B cell (primary cell): ENCODE results near the gene DNAAF5. TPM values are rescaled to one million over a fixed set of nuclear protein-coding genes. Genes with fewer than 3 reads are reported as not detected.

ENCODE experiments used
- ATAC-seq: fragments of 200-7000 bp; cut with Tn5 transposase; one replicate; pipeline ENCODE4 v1.10.0; 2021; ENCODE audit warnings: low read depth, mild to moderate bottlenecking, moderate number of reproducible peaks, moderate library complexity
- CTCF ChIA-PET: fragments of 350-600 bp; sonication (Branson Sonifier 250); formaldehyde crosslinking; loops from one replicate; lab custom pipeline; 2021; ENCODE audit warnings: antibody characterized with exemption, inconsistent platforms; lab: Charles Lee
- POLR2A ChIA-PET: fragments of 350-600 bp; sonication (Branson Sonifier 250); formaldehyde crosslinking; loops from one replicate; lab custom pipeline; 2021; ENCODE audit warnings: antibody characterized with exemption; lab: Charles Lee
- DNase-seq: peaks from one replicate; pipeline ENCODE4 v3.0.0; 2013
- H2AFZ ChIP-seq: 2 replicates; pipeline ENCODE4 v1.6.1; 2012; ENCODE audit warnings: mild to moderate bottlenecking, low read depth, low read length; ENCODE audit not compliant: insufficient read depth, poor library complexity, severe bottlenecking
- H3K27ac ChIP-seq, 2 donors: 1 replicate in 1 of 2; 2 replicates in 1 of 2; pipeline ENCODE4 v1.5.1; 2012 to 2013; ENCODE audit warnings: low read length in 2 of 2, mild to moderate bottlenecking in 2 of 2, moderate library complexity in 1 of 2
- H3K27me3 ChIP-seq, 4 experiments: fragments of 200-600 bp in 1 of 4; sonication (generic) in 1 of 4; replicated peaks in 1 of 4; 1 replicate in 2 of 4; 2 replicates in 2 of 4; pipeline versions ENCODE4 v1.6.1 to v1.7.0; 2013 to 2016; ENCODE audit warnings: low read length in 3 of 4, mild to moderate bottlenecking in 2 of 4, mixed read lengths in 1 of 4, moderate library complexity in 1 of 4; ENCODE audit not compliant: insufficient read depth in 4 of 4, control insufficient read depth in 3 of 4; ENCODE audit errors: control extremely low read depth in 1 of 4
- H3K36me3 ChIP-seq, 2 experiments: replicated peaks in 1 of 2; 1 replicate in 1 of 2; 2 replicates in 1 of 2; pipeline versions ENCODE4 v1.6.1 to v1.7.1; 2013; ENCODE audit warnings: low read length in 1 of 2; ENCODE audit not compliant: insufficient read depth in 2 of 2, control insufficient read depth in 1 of 2; ENCODE audit errors: control extremely low read depth in 1 of 2, extremely low read depth in 1 of 2
- H3K4me1 ChIP-seq, 2 donors: fragments of 200-600 bp in 1 of 2; sonication (generic) in 1 of 2; 1 replicate in 1 of 2; 2 replicates in 1 of 2; pipeline versions ENCODE4 v1.5.1 to v1.6.1; 2013 to 2017; ENCODE audit warnings: low read length in 2 of 2; ENCODE audit not compliant: control insufficient read depth in 2 of 2, insufficient read depth in 2 of 2
- H3K4me2 ChIP-seq: replicated peaks from 2 replicates; pipeline ENCODE3; 2012; ENCODE audit warnings: mild to moderate bottlenecking, low read depth, low read length; ENCODE audit not compliant: poor library complexity, severe bottlenecking
- H3K4me3 ChIP-seq, 5 experiments: fragments of 200-600 bp in 1 of 5; sonication (generic) in 1 of 5; 1 replicate in 3 of 5; 2 replicates in 2 of 5; pipeline versions ENCODE4 v1.5.1 to v1.7.0; 2011 to 2016; ENCODE audit warnings: low read length in 4 of 5, mild to moderate bottlenecking in 4 of 5, low read depth in 2 of 5, control low read depth in 1 of 5, moderate library complexity in 1 of 5; ENCODE audit not compliant: insufficient read depth in 1 of 5; ENCODE audit errors: control extremely low read depth in 1 of 5, extremely low read depth in 1 of 5
- H3K79me2 ChIP-seq: fragments of 200-600 bp; sonication (generic); one replicate; pipeline ENCODE4 v1.6.0; 2016; ENCODE audit warnings: low read length; ENCODE audit not compliant: control insufficient read depth, insufficient read depth
- H3K9ac ChIP-seq: fragments of 200-600 bp; sonication (generic); 2 replicates; pipeline ENCODE4 v1.6.1; 2017; ENCODE audit warnings: mild to moderate bottlenecking, low read length, moderate library complexity
- H3K9me3 ChIP-seq, 3 donors: one replicate each; pipeline versions ENCODE4 v1.6.1 to v1.7.1; 2013; ENCODE audit warnings: low read length in 2 of 3; ENCODE audit not compliant: control insufficient read depth in 2 of 3, insufficient read depth in 1 of 3; ENCODE audit errors: control extremely low read depth in 1 of 3
- H4K20me1 ChIP-seq: 2 replicates; pipeline ENCODE4 v1.6.0; 2012; ENCODE audit warnings: mild to moderate bottlenecking, low read length; ENCODE audit not compliant: insufficient read depth, control insufficient read depth, poor library complexity, severe bottlenecking
- H3K27ac Mint-ChIP-seq: one replicate; pipeline ENCODE4 v1.8.0; 2021; ENCODE audit warnings: mixed read lengths
- H3K27me3 Mint-ChIP-seq: one replicate; pipeline ENCODE4 v1.8.0; 2021; ENCODE audit warnings: mixed read lengths
- H3K4me1 Mint-ChIP-seq: one replicate; pipeline ENCODE4 v1.8.0; 2021; ENCODE audit warnings: mixed read lengths
- H3K4me3 Mint-ChIP-seq: one replicate; pipeline ENCODE4 v1.8.0; 2021; ENCODE audit warnings: mixed read lengths
- H3K9me3 Mint-ChIP-seq: one replicate; pipeline ENCODE4 v1.8.0; 2022; ENCODE audit warnings: mixed read lengths; ENCODE audit not compliant: insufficient read depth
- EZH2 ChIP-seq: IDR thresholded peaks from 2 replicates; pipeline ENCODE4 v1.6.1; 2012; ENCODE audit warnings: borderline replicate concordance, low read depth, mild to moderate bottlenecking, moderate library complexity, low read length; ENCODE audit not compliant: insufficient read depth, poor library complexity, severe bottlenecking
- WGBS: methylation state at CpG from one replicate; pipeline ENCODE4 v1.1.5; 2013; ENCODE audit warnings: missing lambda C conversion rate; ENCODE audit not compliant: insufficient coverage; 5-methylcytosine and 5-hydroxymethylcytosine counted together
- intact Hi-C: fragments of 100-400 bp; cut with micrococcal nuclease; formaldehyde crosslinking; loops from one replicate; pipeline ENCODE4 v1.10.0; 2022
- polyA plus RNA-seq: library from polyadenylated mRNA; depleted of rRNA; stranded (reverse); fragments of >200 nt; gene quantifications from 2 replicates; pipeline ENCODE4 v1.2.3, GENCODE V29; 2012
- total RNA-seq, 2 donors: library from RNA; stranded (reverse); fragments of 120-200 nt in 1 of 2; gene quantifications; 1 replicate in 1 of 2; 2 replicates in 1 of 2; pipeline versions ENCODE4 v1.2.3 to v1.2.4, GENCODE V29; 2013 to 2022
- TF ChIP-seq, protein P1 (sequence below): fragments of 200-600 bp; IDR thresholded peaks from one replicate; pipeline ENCODE4 v1.8.0; 2022; ENCODE audit warnings: antibody characterized with exemption, mild to moderate bottlenecking

The DNAAF5 gene
- total and polyA plus RNA-seq, 2 donors (not counting 1 experiment from before 2014, with no cell fraction given), result 18.0 to 21.4 TPM

DNA sequence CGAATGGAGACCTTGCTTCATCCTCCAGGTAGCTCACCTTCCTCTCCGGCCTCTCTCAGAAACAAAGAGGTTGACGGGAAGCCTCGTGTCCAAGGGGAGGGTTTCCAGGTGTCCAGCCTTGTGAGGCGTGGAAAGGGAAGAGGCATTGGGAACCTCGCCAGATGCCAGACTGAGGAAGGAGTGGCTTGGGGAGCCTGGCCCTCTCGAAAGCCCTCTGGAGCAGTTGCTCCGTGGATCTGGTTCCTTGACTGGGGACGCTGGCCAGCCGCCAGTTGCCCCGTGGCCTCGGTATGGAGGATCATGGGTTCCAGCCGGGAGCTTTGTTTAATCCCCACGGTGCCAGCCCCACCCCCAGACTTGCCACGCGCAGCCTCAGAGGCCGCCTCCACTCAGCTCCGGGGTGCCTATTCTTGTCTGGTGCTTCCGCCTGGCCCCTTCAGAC is 75.5 kb downstream of the DNAAF5 start:
- H3K36me3 ChIP-seq, result no peaks in the 10 kb centered on the region
- ChIA-PET CTCF (no interaction called here), POLR2A (no interaction called here)
- no peak for ATAC-seq
- no peaks in the 10 kb centered on the region for H3K79me2 ChIP-seq
- H3K27me3 ChIP-seq, result no peaks in the 10 kb centered on the region
- H4K20me1 ChIP-seq, result no peaks in the 10 kb centered on the region
- H3K4me1 ChIP-seq, result no peaks in the 10 kb centered on the region
- H3K9me3 ChIP-seq, result no peaks in the 10 kb centered on the region
- H3K27ac ChIP-seq, result no peak overlapping the region
- Mint-ChIP-seq H3K27me3 (no peaks in the 10 kb centered on the region), H3K27ac (no peak overlapping the region), H3K4me3 (no peak overlapping the region), H3K4me1 (no peaks in the 10 kb centered on the region), H3K9me3 (no peaks in the 10 kb centered on the region)
- no peak overlapping the region for H3K4me2 ChIP-seq
- H3K9ac ChIP-seq, result no peak overlapping the region
- no peak for TF ChIP-seq EZH2
- TF ChIP-seq, protein P1, sequence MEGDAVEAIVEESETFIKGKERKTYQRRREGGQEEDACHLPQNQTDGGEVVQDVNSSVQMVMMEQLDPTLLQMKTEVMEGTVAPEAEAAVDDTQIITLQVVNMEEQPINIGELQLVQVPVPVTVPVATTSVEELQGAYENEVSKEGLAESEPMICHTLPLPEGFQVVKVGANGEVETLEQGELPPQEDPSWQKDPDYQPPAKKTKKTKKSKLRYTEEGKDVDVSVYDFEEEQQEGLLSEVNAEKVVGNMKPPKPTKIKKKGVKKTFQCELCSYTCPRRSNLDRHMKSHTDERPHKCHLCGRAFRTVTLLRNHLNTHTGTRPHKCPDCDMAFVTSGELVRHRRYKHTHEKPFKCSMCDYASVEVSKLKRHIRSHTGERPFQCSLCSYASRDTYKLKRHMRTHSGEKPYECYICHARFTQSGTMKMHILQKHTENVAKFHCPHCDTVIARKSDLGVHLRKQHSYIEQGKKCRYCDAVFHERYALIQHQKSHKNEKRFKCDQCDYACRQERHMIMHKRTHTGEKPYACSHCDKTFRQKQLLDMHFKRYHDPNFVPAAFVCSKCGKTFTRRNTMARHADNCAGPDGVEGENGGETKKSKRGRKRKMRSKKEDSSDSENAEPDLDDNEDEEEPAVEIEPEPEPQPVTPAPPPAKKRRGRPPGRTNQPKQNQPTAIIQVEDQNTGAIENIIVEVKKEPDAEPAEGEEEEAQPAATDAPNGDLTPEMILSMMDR, result no peak
- no peak overlapping the region for H2AFZ ChIP-seq
- intact Hi-C loops, result no loop called here
- DNase-seq, result no peak
- no peak overlapping the region for H3K4me3 ChIP-seq
- whole genome bisulfite sequencing, result 96% methylated on average over 17 of the region's 19 CpGs

DNA sequence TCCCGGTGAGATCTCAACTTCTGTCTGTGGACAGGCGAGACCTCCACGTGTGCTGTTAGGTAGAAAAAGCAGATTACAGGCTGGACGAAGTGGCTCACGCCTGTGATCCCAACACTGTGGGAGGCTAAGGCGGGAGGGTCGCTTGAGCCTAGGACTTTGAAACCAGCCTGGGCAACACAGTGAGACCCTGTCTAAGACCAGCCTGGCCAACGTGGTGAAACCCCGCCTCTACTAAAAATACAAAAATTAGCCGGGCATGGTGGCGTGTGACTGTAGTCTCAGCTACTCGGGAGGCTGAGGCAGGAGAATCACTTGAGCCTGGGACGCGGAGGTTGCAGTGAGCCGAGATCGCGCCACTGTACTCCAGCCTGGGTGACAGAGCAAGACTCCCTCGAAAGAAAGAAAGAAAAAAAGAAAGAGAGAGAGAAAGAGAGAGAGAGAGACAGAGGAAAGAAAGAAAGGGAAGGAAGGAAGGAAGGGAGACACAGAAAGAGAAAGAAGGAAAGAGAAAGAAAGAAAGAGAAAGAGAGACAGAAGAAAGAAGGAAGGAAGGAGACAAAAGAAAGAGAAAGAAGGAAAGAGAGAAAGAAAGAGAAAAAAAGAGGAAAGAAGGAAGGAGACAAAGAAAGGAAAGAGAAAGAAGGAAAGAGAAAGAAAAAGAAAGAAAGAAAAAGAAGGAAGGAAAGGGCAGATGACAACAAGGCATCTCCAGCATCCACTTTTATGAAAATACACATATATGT is 76.2 kb downstream of the DNAAF5 start:
- H3K27ac ChIP-seq, result no peak overlapping the region
- H3K27me3 Mint-ChIP-seq, result no peaks in the 10 kb centered on the region
- intact Hi-C loops, result no loop called here
- no peak overlapping the region for H3K27ac Mint-ChIP-seq
- H3K4me3 ChIP-seq, result no peak overlapping the region
- no peak overlapping the region for H3K9ac ChIP-seq
- no peaks in the 10 kb centered on the region for H3K4me1 Mint-ChIP-seq
- H3K9me3 ChIP-seq, result no peaks in the 10 kb centered on the region
- 91% methylated on average over 17 of the region's 18 CpGs for WGBS
- no peak overlapping the region for H2AFZ ChIP-seq
- no peak for DNase-seq
- no peaks in the 10 kb centered on the region for H3K27me3 ChIP-seq
- ChIA-PET POLR2A (no interaction called here), CTCF (no interaction called here)
- H3K79me2 ChIP-seq, result no peaks in the 10 kb centered on the region
- TF ChIP-seq, protein P1, result peak; percentile 27
- TF ChIP-seq EZH2, result no peak
- peaks cover under 1% of the 10 kb centered on the region for H3K9me3 Mint-ChIP-seq
- H4K20me1 ChIP-seq, result no peaks in the 10 kb centered on the region
- no peak for ATAC-seq
- no peak overlapping the region for H3K4me3 Mint-ChIP-seq
- H3K36me3 ChIP-seq, result no peaks in the 10 kb centered on the region
- no peaks in the 10 kb centered on the region for H3K4me1 ChIP-seq
- no peak overlapping the region for H3K4me2 ChIP-seq
